Endothelial cell of umbilical vein (primary cell): ENCODE measurements around the gene LOXHD1.

Experiments
- CTCF ChIP-seq, 2 donors: IDR thresholded peaks; 1 replicate in 1 of 2; 2 replicates in 1 of 2; pipeline ENCODE4 v1.5.1; 2011; ENCODE audit warnings: low read length in 2 of 2, mild to moderate bottlenecking in 2 of 2, moderate library complexity in 2 of 2, control low read depth in 1 of 2, inconsistent platforms in 1 of 2, low read depth in 1 of 2; ENCODE audit not compliant: insufficient read depth in 1 of 2; ENCODE audit errors: extremely low read depth in 1 of 2
- EZH2 ChIP-seq: IDR thresholded peaks from 2 replicates; pipeline ENCODE4 v1.6.1; 2012; ENCODE audit warnings: borderline replicate concordance, low read depth, mild to moderate bottlenecking, moderate library complexity, low read length, inconsistent platforms; ENCODE audit not compliant: severe bottlenecking
- MAX ChIP-seq: IDR thresholded peaks from 2 replicates; pipeline ENCODE4 v1.6.1; 2011; ENCODE audit not compliant: insufficient read depth, insufficient read length
- MYC ChIP-seq: IDR thresholded peaks from one replicate; pipeline ENCODE4 v1.6.1; 2011; ENCODE audit warnings: mild to moderate bottlenecking, low read depth, low read length
- POLR2A ChIP-seq: IDR thresholded peaks from 2 replicates; pipeline ENCODE4 v1.6.1; 2012; ENCODE audit warnings: low read depth, mild to moderate bottlenecking, control low read depth, low read length
- POLR2AphosphoS5 ChIP-seq: IDR thresholded peaks from 2 replicates; pipeline ENCODE4 v1.6.1; 2012; ENCODE audit warnings: low read depth, mild to moderate bottlenecking, control low read depth, low read length, moderate library complexity; ENCODE audit not compliant: insufficient read depth

DNA sequence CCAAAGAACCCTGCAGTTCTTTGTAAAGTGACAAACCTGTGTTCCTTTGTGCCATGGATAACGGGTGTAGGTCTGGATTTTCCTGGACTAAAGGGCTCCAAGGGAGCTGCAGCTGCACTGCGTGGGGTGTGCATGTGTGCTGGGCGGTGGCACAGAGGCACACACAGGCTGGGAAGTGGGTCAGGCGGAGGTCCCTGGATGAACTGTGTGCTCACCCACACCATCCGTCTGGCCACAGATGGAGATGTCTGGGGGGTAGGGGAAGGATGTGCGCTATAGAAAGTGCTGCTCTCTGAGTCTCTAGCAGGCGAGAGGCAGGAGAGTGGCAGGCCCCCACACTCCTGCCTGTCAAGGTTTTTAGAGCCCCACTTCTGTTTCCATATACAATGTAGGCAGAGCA, 137.2 kb downstream of the LOXHD1 start:
- no peak for TF ChIP-seq CTCF (IDR thresholded peaks at IDR 0.05; ENCODE audit: extremely low read depth in 1 of 2, insufficient read depth in 1 of 2, low read depth in 1 of 2, low read length in 2 of 2)
- no peak for TF ChIP-seq POLR2AphosphoS5
- no peak for TF ChIP-seq POLR2A
- no peak for TF ChIP-seq EZH2
- no peak for TF ChIP-seq MYC
- TF ChIP-seq MAX, result no peak
